Urinary bladder (tissue), 4 donors: ENCODE data around the gene ZFR. TPM values are rescaled to one million over a fixed set of nuclear protein-coding genes. Genes with fewer than 3 reads are reported as not detected.
"Not testable (repeated sequence)": the region's sequence is repeated elsewhere in the genome, so short reads cannot be mapped to it uniquely, and the experiment has no call there.

Experiments used
- DNase-seq: peaks from one replicate; pipeline ENCODE4 v3.0.0-alpha.2; 2015; ENCODE audit errors: extremely low spot score
- H3K27ac ChIP-seq: one replicate; pipeline ENCODE4 v1.5.1; 2013; ENCODE audit warnings: low read depth, mild to moderate bottlenecking, moderate library complexity
- H3K36me3 ChIP-seq: one replicate; pipeline ENCODE4 v1.6.1; 2013; ENCODE audit warnings: mild to moderate bottlenecking, moderate library complexity; ENCODE audit not compliant: insufficient read depth
- H3K4me1 ChIP-seq: one replicate; pipeline ENCODE4 v1.6.1; 2013; ENCODE audit warnings: mild to moderate bottlenecking, moderate library complexity; ENCODE audit not compliant: insufficient read depth
- H3K4me3 ChIP-seq: one replicate; pipeline ENCODE4 v1.5.1; 2013; ENCODE audit warnings: low read depth, low read length
- WGBS: extraction: QIAGEN DNeasy Blood & Tissue Kit; methylation state at CpG from one replicate; pipeline ENCODE4 v1.1.7; 2013; 5-methylcytosine and 5-hydroxymethylcytosine counted together
- polyA plus RNA-seq: library from polyadenylated mRNA; stranded (reverse); fragments of 200-250 nt; gene quantifications from one replicate; pipeline ENCODE4 v1.2.3, GENCODE V29; 2013
- total RNA-seq: library from RNA; depleted of rRNA; stranded (reverse); fragments of >200 nt; gene quantifications from one replicate; pipeline ENCODE4 v1.2.3, GENCODE V29; 2014
- donor health status: healthy with polysubstance abuse.
- donor health status: healthy.

ZFR gene
- total and polyA plus RNA-seq, 2 donors = 57.2 to 117 TPM

DNA sequence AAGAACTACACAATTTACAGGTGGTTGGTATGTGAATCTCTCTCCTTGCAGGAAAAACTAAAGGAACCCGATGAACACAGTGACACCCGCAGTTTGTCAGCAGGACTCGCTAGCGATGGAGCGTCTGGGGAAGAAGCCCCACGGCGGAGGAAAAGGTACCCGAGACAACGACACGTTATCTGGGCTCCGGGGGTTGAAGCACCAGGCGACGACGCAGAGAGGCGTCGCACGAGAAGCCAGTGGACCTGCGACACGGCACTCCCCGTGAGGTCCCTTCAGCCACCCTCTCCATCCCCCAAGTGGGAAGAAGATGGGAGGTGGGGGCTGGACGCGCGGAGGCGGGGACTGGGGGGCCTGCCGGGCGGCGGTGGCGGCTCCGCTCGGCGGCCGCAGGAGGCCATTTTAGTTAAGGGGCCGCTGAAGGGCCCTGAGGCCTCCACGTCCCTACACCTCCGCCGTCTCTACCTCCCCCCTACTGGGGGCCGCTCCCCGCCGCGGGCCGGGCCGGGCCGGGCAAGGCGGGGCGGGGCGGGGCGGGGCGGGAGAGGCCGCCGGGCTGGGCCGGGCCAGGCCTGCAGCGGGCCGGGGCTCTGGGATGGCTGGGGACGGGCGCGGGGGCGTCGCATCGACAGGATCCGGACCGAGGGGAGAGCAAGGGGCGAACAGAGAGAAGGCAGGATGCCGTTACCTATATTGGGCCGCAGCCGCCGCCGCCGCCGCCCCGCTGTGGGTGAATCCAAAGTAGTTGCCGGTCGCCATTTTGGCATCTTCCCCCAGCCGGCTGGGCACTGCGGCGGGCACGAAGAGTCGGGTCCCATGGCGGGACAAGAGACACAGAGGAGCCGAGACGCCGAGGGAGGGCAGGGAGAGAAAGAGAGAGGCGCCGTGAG, 754 bp downstream of the ZFR start:
- Histone ChIP-seq H3K36me3 (no peaks in the 10 kb centered on the region), H3K4me3 (peak overlapping the region; percentile 93), H3K4me1 (no peaks in the 10 kb centered on the region), H3K27ac (peak overlapping the region; percentile 98)
- under 1% methylated on average over 83 of the region's 83 CpGs for WGBS
- no peak for DNase-seq

DNA sequence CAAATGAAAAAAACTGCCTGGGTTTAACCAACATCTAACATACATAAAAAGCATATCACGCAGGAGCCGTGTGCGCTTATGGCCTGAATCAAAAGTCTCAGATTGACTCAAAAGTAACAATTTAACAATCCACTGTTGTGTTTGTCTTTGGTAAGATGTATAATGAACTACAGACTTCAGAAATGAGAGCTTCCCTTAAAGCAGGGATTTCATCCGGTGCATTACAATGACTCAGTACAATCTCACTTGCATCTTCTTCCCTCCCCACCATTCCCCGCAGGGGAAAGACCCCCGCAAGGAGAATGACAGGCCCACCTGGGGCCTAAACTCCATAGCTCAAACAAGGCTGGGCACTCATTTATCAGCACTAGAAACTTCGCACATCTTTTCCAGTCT, 1.4 kb downstream of the ZFR start:
- WGBS = 17% methylated on average over 7 of the region's 7 CpGs
- no peak for DNase-seq
- peak overlapping the region; percentile 93 for H3K4me3 ChIP-seq
- H3K36me3 ChIP-seq = no peaks in the 10 kb centered on the region
- H3K4me1 ChIP-seq = no peaks in the 10 kb centered on the region
- H3K27ac ChIP-seq = no peak overlapping the region

DNA sequence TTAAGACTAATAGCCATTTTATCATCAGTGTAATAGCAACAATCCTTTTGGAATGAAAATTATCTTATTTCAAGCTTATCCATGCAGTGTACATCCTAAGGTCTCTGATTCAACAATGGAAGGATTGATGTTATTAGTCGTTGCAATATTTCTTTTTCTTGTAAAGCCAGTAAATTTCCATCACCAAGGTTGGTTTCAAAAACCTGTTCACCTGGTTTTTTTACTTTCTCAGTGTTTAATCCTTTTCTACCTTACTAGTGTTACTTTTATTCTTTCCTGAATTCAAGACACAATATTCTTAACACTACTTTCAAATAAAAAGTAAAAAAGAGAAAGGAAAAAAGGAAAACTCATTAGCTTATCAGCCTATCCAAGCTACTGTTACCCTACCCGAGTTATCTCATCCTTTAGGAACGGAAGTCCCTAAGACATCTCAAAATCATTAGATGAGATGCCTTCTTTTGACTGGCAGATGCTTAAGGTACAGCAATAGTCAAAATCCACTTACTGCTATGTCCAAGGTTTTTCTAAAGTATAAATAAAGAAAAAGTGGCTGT, 5.4 kb downstream of the ZFR start:
- no peaks in the 10 kb centered on the region for H3K4me1 ChIP-seq
- no peaks in the 10 kb centered on the region for H3K36me3 ChIP-seq
- no peak overlapping the region for H3K27ac ChIP-seq
- no peak overlapping the region for H3K4me3 ChIP-seq
- 73% methylated on average over 3 of the region's 3 CpGs for WGBS
- peak; percentile 26 for DNase-seq

DNA sequence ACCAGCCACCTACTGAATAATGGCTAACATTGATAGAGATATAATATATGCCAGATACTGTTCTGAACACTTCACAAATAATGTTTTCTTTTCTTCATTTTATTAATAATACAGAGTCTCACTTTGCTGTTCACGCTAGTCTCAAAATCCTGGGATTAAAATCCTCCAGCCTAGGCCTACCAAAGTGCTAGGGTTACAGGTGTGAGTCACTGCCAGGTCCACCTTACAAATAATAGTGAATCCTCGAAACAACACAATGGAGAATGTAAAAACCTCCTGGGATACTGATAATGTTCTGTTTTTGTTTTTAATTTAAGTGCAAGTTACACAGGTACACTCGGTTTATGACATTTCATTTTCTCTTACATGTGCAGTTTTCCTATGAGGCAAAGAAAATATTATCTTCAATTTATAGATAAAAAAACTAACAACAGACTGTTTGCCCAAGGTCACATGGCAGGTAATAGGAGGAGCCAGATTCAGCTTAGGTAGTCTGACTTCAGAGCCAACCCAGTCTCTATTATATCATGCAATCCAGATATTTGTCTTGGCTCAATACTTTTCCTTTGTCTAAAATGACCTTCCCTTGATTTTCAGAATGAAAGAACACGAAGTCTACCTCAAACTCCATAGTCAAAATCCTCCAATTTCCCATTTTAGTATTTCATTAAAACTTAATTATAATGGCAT, 7.8 kb downstream of the ZFR start:
- H3K36me3 ChIP-seq = no peaks in the 10 kb centered on the region
- peaks cover 1% of the 10 kb centered on the region for H3K4me1 ChIP-seq
- no peak for DNase-seq
- no peak overlapping the region for H3K27ac ChIP-seq
- H3K4me3 ChIP-seq = no peak overlapping the region
- WGBS = 93% methylated on average over 4 of the region's 4 CpGs

DNA sequence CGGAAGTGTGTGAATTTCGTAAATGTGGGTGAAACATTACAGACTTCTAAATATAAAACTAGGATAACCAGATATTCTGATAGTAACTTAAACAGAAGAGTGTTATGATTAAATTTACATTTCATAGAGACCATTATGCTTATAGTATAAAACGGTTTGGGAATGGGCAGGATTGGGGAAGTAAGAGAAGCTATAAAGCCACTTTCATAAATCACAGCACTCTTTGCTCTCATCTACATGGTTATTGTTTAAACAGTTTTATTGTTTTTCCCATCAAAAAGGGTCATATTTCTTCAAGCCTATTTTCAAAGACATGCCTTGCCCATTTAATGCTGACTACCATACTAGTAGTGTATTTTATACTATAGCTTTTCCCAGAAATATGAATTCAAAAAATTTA, 9.2 kb downstream of the ZFR start:
- 65% methylated on average over 3 of the region's 3 CpGs for WGBS
- Histone ChIP-seq H3K27ac (no peak overlapping the region), H3K4me1 (peaks cover 1% of the 10 kb centered on the region), H3K4me3 (no peak overlapping the region), H3K36me3 (no peaks in the 10 kb centered on the region)
- DNase-seq = no peak

DNA sequence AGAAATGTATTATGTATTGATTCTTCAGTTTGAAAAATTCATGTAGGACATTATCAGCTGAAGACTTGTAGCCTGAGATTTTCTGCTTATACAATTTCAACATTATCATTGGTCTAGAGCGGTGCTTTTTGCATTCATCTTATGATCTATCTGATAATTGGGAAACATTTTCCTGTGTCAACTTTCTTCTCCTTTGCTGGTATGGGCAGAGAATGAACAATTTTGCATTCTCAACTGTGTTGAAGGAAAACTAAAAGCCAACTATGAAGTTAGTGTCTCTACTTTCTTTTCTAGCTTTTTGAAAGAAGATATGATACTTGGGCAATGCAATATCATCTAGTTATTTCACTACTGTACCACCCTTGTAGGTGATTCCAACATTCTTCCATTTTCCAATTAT, 10.3 kb downstream of the ZFR start:
- no peak overlapping the region for H3K4me3 ChIP-seq
- H3K4me1 ChIP-seq = peaks cover 1% of the 10 kb centered on the region
- H3K36me3 ChIP-seq = no peaks in the 10 kb centered on the region
- no peak overlapping the region for H3K27ac ChIP-seq
- 94% methylated on average over 1 of the region's 1 CpG for whole genome bisulfite sequencing
- no peak for DNase-seq

DNA sequence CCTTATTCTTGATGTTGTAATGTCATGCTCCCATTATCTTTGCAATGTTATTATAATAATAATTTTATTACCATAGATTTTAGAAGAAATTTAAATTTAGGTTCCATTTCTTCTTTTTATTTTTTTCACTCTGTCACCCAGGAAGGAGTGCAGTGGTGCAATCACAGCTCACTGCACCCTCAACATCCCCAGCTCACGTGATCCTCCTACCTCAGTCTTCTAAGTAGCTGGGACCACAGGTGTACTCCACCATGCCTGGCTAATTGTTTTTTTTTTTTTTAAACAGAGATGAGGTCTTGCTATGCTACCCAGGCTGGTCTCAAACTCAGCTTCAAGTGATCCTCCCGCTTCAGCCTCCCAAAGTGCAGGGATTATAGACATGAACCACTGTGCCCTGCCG, 11.9 kb downstream of the ZFR start:
- H3K36me3 ChIP-seq = no peaks in the 10 kb centered on the region
- WGBS = 97% methylated on average over 3 of the region's 3 CpGs
- no peak overlapping the region for H3K27ac ChIP-seq
- H3K4me3 ChIP-seq = no peak overlapping the region
- H3K4me1 ChIP-seq = peaks cover 1% of the 10 kb centered on the region
- DNase-seq = no peak

DNA sequence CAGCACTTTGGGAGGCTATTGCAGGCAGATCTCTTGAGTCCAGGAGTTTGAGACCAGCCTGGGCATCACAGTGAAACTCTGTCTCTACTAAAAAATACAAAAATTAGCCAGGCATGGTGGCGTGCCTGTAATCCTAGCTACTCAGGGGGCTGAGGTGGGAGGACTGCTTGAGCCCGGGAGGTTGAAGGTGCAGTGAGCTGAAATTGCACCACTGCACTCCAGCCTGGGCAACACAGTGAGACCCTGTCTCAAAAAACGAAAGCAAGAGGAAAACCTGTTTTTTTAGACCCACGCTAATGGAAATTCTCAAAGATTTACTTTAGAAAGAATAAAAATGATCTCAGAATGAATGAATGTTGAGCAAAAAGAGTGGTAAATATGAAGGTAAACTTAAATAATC, 13.7 kb downstream of the ZFR start:
- H3K27ac ChIP-seq, H3K4me3 ChIP-seq, H3K36me3 ChIP-seq, DNase-seq, H3K4me1 ChIP-seq: not testable (repeated sequence)
- 94% methylated on average over 4 of the region's 4 CpGs for WGBS

DNA sequence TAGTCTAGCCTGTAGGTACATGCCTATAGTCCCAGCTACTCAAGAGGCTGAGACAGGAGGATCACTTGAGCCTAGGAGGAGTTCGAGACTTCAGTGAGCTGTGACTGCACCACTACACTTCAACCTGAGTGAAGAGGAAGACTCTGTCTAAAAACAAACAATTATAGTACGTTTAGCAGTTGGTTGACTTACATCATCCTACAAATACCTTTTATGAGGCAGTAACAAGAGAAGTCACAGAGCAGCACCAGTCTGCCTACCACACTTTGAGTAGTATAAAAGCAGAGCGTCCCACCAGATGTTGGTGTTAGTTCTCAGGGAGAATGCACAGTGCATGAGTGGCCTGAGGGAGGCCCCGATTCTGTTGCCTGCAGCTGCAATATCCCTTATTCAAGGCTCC, 16.1 kb downstream of the ZFR start:
- peaks cover 1% of the 10 kb centered on the region for H3K4me1 ChIP-seq
- no peak overlapping the region for H3K27ac ChIP-seq
- 89% methylated on average over 4 of the region's 4 CpGs for WGBS
- no peak overlapping the region for H3K4me3 ChIP-seq
- no peak for DNase-seq
- H3K36me3 ChIP-seq = no peaks in the 10 kb centered on the region

DNA sequence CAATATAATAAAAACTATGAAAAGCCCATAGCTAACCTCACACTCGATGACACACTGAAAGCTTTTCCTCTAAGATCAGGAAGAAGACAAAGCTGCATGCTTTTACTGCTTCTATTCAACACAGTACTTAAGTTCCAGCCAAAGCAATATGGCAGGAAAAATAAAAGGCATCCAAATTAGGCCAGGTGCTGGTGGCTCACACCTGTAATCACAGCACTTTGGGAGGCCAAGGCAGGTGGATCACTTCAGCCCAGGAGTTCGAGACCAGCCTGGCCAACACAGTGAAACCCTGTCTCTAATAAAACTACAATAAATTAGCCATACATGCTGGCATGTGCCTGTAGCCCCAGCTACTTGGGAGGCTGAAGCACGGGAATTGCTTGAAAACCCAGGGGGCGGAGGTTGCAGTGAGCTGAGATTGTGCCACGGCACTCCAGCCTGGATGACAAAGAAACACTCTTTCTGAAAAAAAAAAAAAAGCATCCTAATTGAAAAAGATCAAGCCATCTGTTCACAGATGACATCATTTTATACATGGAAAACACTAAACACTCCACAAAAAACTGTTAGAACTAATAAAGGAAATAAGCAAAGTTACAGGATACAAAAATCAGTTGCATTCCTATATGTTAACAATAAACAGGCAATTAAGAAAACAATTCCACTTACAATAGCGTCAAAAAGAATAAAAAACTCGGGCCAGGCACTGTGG, 17.9 kb downstream of the ZFR start:
- Histone ChIP-seq H3K27ac (no peak overlapping the region), H3K36me3 (no peaks in the 10 kb centered on the region), H3K4me1 (no peaks in the 10 kb centered on the region), H3K4me3 (no peak overlapping the region)
- no peak for DNase-seq
- 96% methylated on average over 7 of the region's 7 CpGs for WGBS

DNA sequence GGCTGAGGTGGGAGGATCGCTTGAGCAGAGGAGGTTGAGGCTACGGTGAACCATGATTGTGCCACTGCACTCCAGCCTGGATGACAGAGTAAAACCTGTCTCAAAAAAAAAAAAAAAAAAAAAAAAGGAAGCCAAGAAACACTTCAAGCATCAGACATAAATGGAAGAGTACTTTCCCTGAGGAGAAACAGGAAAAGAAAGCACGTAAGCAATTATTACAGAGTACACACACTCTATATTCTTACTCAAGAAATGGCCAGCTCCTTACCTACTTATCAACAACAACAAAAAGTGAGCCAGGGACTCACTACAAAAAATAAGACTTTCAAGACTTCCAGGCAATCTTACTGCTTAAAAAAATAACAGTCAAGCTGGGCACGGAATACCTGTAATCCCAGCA, 21.8 kb downstream of the ZFR start:
- H3K4me1 ChIP-seq = no peaks in the 10 kb centered on the region
- no peaks in the 10 kb centered on the region for H3K36me3 ChIP-seq
- no peak overlapping the region for H3K27ac ChIP-seq
- no peak for DNase-seq
- 87% methylated on average over 4 of the region's 4 CpGs for WGBS
- no peak overlapping the region for H3K4me3 ChIP-seq

DNA sequence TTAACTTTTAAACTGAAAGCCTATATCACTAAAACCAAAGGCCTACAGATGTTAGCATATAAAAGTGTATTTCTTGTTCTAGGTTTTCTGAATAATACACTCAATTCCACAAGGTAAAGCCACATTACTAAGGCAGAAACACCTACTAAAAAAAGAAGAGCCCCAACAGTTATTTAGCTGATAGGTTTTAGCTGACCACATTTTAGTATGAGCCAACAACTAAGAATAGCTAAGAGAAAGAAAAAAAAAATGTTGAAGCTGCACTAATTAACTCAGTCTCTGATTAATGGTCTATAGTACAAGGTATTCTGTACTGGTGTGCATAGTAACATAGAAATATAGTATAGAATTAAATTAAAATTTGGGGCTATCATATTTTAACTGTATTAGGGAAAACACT, 23.5 kb downstream of the ZFR start:
- no peak for DNase-seq
- H3K36me3 ChIP-seq = peaks cover 2% of the 10 kb centered on the region
- H3K4me1 ChIP-seq = no peaks in the 10 kb centered on the region
- H3K27ac ChIP-seq = no peak overlapping the region
- no peak overlapping the region for H3K4me3 ChIP-seq

DNA sequence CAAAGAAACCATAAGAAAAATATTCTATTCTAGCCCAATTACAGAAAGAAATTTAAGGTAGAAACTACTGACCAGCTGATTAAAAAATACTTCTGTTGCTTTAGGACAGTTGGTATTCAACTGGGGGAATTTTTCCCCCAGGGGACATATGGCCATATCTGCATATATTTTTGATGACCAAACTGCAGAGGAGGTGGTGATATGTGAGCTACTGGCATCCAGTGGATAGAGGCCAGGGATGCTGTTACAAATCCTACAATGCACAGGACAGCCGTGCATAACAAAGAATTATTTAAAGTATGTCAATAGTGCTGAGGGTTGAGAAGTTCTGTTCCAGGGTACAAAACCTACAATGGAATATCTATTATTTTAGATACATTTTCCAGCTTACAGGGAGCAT, 24.0 kb downstream of the ZFR start:
- Histone ChIP-seq H3K4me1 (no peaks in the 10 kb centered on the region), H3K27ac (no peak overlapping the region), H3K36me3 (peaks cover 2% of the 10 kb centered on the region), H3K4me3 (no peak overlapping the region)
- DNase-seq = no peak
- WGBS = 39% methylated on average over 1 of the region's 1 CpG
